Measurements from ENCODE around the gene RPL22L1. TPM values are rescaled to one million over a fixed set of nuclear protein-coding genes. Genes with fewer than 3 reads are reported as not detected.

The RPL22L1 gene
- total RNA-seq, 4 donors from 2014 or later: 19.3 to 76.1 (median 51.9) TPM

DNA sequence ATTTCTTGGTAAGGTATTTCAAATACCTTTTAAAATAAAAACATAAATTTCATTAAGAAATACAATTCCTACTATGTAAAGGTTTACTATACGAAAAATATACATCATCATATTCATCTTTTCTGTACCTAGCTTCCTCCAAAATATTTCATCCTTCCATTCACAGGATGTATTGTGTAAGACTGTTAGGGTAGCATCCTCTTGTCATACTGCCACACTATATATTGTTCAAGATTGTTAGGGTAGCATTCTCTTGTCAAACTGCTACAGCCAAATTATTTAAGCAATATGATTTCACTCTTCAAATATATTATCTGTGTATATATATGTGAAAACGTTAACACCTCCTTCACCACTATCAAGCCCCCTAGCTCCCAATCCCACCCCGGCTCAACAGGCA lies 3.5 kb downstream of the RPL22L1 start:
- no peaks in the 10 kb centered on the region for H3K27me3 ChIP-seq
- no peak overlapping the region for H3K27ac ChIP-seq
- TF ChIP-seq EP300 (IDR thresholded peaks at IDR 0.05) (no peak), POLR2AphosphoS5 (IDR thresholded peaks at IDR 0.05) (no peak), CTCF (IDR thresholded peaks at IDR 0.05) (no peak), POLR2A (IDR thresholded peaks at IDR 0.05) (no peak)
- H3K9me3 ChIP-seq: no peaks in the 10 kb centered on the region
- no peak for ATAC-seq
- peaks cover 2 to 34% (median 10%) of the 10 kb centered on the region in 3 donors for H3K4me1 ChIP-seq
- no peak overlapping the region for H3K4me3 ChIP-seq
- 74 to 85% methylated on average over 2 to 3 of the region's 3 CpGs for WGBS, 2 donors (ENCODE audit: low coverage in 1 of 2)
- peaks cover 5 to 37% of the 10 kb centered on the region in 2 donors for H3K36me3 ChIP-seq

- 77 to 86% methylated on average over 5 to 8 of the region's 10 CpGs for WGBS, 2 donors (ENCODE audit: low coverage in 1 of 2)
- TF ChIP-seq CTCF (IDR thresholded peaks at IDR 0.05) (no peak), POLR2A (IDR thresholded peaks at IDR 0.05) (no peak), POLR2AphosphoS5 (IDR thresholded peaks at IDR 0.05) (no peak), EP300 (IDR thresholded peaks at IDR 0.05) (no peak)
Observed at GRCh38 chr3:170865209-170866094, 4.5 kb downstream of the RPL22L1 start.

GRCh38 chr3:170864525-170865208 lies 5.3 kb downstream of the RPL22L1 start:
- Histone ChIP-seq H3K4me3 (no peak overlapping the region), H3K27me3 (no peaks in the 10 kb centered on the region), H3K27ac (no peak overlapping the region), H3K9me3 (no peaks in the 10 kb centered on the region), H3K4me1 (peaks cover 2 to 28% (median 10%) of the 10 kb centered on the region in 3 donors), H3K36me3 (peaks cover 5 to 37% of the 10 kb centered on the region in 2 donors)
- 79 to 82% methylated on average over 4 to 6 of the region's 6 CpGs for WGBS, 2 donors (ENCODE audit: low coverage in 1 of 2)
- TF ChIP-seq POLR2A (IDR thresholded peaks at IDR 0.05) (no peak), EP300 (IDR thresholded peaks at IDR 0.05) (no peak), POLR2AphosphoS5 (IDR thresholded peaks at IDR 0.05) (no peak), CTCF (IDR thresholded peaks at IDR 0.05) (no peak)
- ATAC-seq: no peak

More at GRCh38 chr3:170865209-170866094, 4.5 kb downstream of the RPL22L1 start:
- Histone ChIP-seq H3K27me3 (no peaks in the 10 kb centered on the region), H3K4me1 (peaks cover 2 to 29% (median 10%) of the 10 kb centered on the region in 3 donors), H3K27ac (no peak overlapping the region), H3K36me3 (peaks cover 5 to 37% of the 10 kb centered on the region in 2 donors), H3K9me3 (no peaks in the 10 kb centered on the region), H3K4me3 (no peak overlapping the region)
- no peak for ATAC-seq

- 80 to 85% methylated on average over 4 of the region's 4 CpGs for WGBS, 2 donors (ENCODE audit: low coverage in 1 of 2)
- TF ChIP-seq CTCF (IDR thresholded peaks at IDR 0.05): no peak
- no peak for TF ChIP-seq EP300 (IDR thresholded peaks at IDR 0.05)
- Histone ChIP-seq H3K36me3 (peaks cover 5 to 37% of the 10 kb centered on the region in 2 donors), H3K9me3 (no peaks in the 10 kb centered on the region), H3K4me1 (peaks cover 2 to 22% (median 4%) of the 10 kb centered on the region in 3 donors), H3K4me3 (no peak overlapping the region), H3K27me3 (no peaks in the 10 kb centered on the region), H3K27ac (no peak overlapping the region)
- ATAC-seq: no peak
Observed at GRCh38 chr3:170863816-170864215, 6.2 kb downstream of the RPL22L1 start.
